H1 (cell line): Measurements from ENCODE around the gene CFH. TPM values are rescaled to one million over a fixed set of nuclear protein-coding genes. Genes with fewer than 3 reads are reported as not detected.

Experiments used
- CTCF ChIA-PET: fragments of 300-600 bp; sonication (Branson Sonifier 250); formaldehyde crosslinking; loops from one replicate; lab custom pipeline; 2021; ENCODE audit not compliant: partially characterized antibody; lab: Charles Lee
- POLR2A ChIA-PET: fragments of 300-600 bp; sonication (Branson Sonifier 250); formaldehyde crosslinking; loops from one replicate; lab custom pipeline; 2021; ENCODE audit warnings: inconsistent platforms; ENCODE audit not compliant: partially characterized antibody; lab: Charles Lee
- DNase-seq, 2 experiments: peaks; one replicate each; pipeline versions ENCODE4 v3.0.0 to v3.0.0-alpha.2; 2010 to 2022; ENCODE audit warnings: low spot score in 2 of 2, low read depth in 1 of 2, mixed read lengths in 1 of 2
- FAIRE-seq: peaks from 2 replicates; lab custom pipeline; 2011; peaks lifted over from hg19 to GRCh38; lab: Jason Lieb, UNC
- H2AFZ ChIP-seq: 2 replicates; pipeline ENCODE4 v1.8.1; 2012; ENCODE audit warnings: low read length, inconsistent platforms
- H2AK5ac ChIP-seq: 2 replicates; pipeline ENCODE4 v1.6.1; 2013; ENCODE audit warnings: low read depth, low read length
- H2BK120ac ChIP-seq: replicated peaks from 2 replicates; pipeline ENCODE3; 2013; ENCODE audit warnings: low read depth, low read length, inconsistent platforms
- H2BK12ac ChIP-seq: 2 replicates; pipeline ENCODE4 v1.6.1; 2013; ENCODE audit warnings: low read depth, low read length
- H2BK15ac ChIP-seq: 2 replicates; pipeline ENCODE4 v1.6.1; 2013; ENCODE audit warnings: low read length
- H2BK20ac ChIP-seq: 2 replicates; pipeline ENCODE4 v1.6.1; 2013; ENCODE audit warnings: low read length
- H2BK5ac ChIP-seq: 2 replicates; pipeline ENCODE4 v1.6.1; 2013; ENCODE audit warnings: low read depth, low read length
- H3K14ac ChIP-seq: 2 replicates; pipeline ENCODE4 v1.6.1; 2013; ENCODE audit warnings: inconsistent platforms; ENCODE audit not compliant: insufficient read length
- H3K18ac ChIP-seq: 2 replicates; pipeline ENCODE4 v1.6.1; 2013; ENCODE audit warnings: low read length; ENCODE audit errors: extremely low read depth
- H3K23ac ChIP-seq: 2 replicates; pipeline ENCODE4 v1.6.1; 2013; ENCODE audit warnings: inconsistent platforms; ENCODE audit not compliant: insufficient read length
- H3K23me2 ChIP-seq: 2 replicates; pipeline ENCODE4 v1.6.1; 2013; ENCODE audit warnings: low read depth, low read length
- H3K27ac ChIP-seq: 2 replicates; pipeline ENCODE4 v1.6.1; 2011; ENCODE audit warnings: low read depth, low read length, inconsistent platforms
- H3K27me3 ChIP-seq, 4 experiments: replicated peaks in 1 of 4; 1 replicate in 1 of 4; 2 replicates in 3 of 4; pipeline versions ENCODE4 v1.6.1 to v1.8.1; 2011 to 2013; ENCODE audit warnings: low read length in 3 of 4, mild to moderate bottlenecking in 3 of 4, inconsistent platforms in 2 of 4, mixed read lengths in 2 of 4, moderate library complexity in 1 of 4; ENCODE audit not compliant: control insufficient read depth in 3 of 4, insufficient read depth in 3 of 4; ENCODE audit errors: extremely low read depth in 1 of 4
- H3K36me3 ChIP-seq, 4 experiments: 2 replicates each; pipeline versions ENCODE4 v1.6.1 to v1.8.1; 2011 to 2013; ENCODE audit warnings: mild to moderate bottlenecking in 4 of 4, low read length in 3 of 4, moderate library complexity in 2 of 4, control low read depth in 1 of 4, inconsistent platforms in 1 of 4; ENCODE audit not compliant: insufficient read depth in 4 of 4, control insufficient read depth in 2 of 4
- H3K4ac ChIP-seq: replicated peaks from 2 replicates; pipeline ENCODE3; 2013; ENCODE audit warnings: low read length, low read depth, mixed read lengths, inconsistent platforms; ENCODE audit not compliant: insufficient read length
- H3K4me1 ChIP-seq, 4 experiments: replicated peaks in 1 of 4; 1 replicate in 1 of 4; 2 replicates in 3 of 4; pipeline versions ENCODE4 v1.6.1 to v1.8.1; 2011 to 2013; ENCODE audit warnings: low read length in 3 of 4, inconsistent platforms in 2 of 4, mixed read lengths in 1 of 4; ENCODE audit not compliant: insufficient read depth in 4 of 4, control insufficient read depth in 3 of 4
- H3K4me2 ChIP-seq, 2 experiments: 2 replicates each; pipeline versions ENCODE4 v1.6.1 to v1.8.1; 2011 to 2013; ENCODE audit warnings: low read depth in 2 of 2, low read length in 2 of 2, control low read depth in 1 of 2, inconsistent platforms in 1 of 2, mild to moderate bottlenecking in 1 of 2; ENCODE audit not compliant: insufficient read depth in 1 of 2
- H3K4me3 ChIP-seq, 4 experiments: fragments of 200-600, 300-600 bp in 1 of 4; sonication (generic), shearing (Covaris generic), sonication (Bioruptor Twin) in 1 of 4; 2 replicates each; pipeline versions ENCODE4 v1.5.1 to v1.8.1; 2011 to 2016; ENCODE audit warnings: low read length in 4 of 4, low read depth in 3 of 4, control low read depth in 2 of 4, inconsistent platforms in 2 of 4, mild to moderate bottlenecking in 2 of 4, mixed read lengths in 1 of 4, moderate library complexity in 1 of 4; ENCODE audit not compliant: insufficient read depth in 2 of 4; ENCODE audit errors: extremely low read depth in 1 of 4
- H3K56ac ChIP-seq: replicated peaks from 2 replicates; pipeline ENCODE3; 2013; ENCODE audit warnings: low read depth, mild to moderate bottlenecking, mixed read lengths, low read length, inconsistent platforms; ENCODE audit not compliant: insufficient read length
- H3K79me1 ChIP-seq: 2 replicates; pipeline ENCODE4 v1.6.1; 2013; ENCODE audit warnings: low read depth, low read length, control low read depth
- H3K79me2 ChIP-seq, 2 experiments: 2 replicates each; pipeline versions ENCODE4 v1.6.1 to v1.8.1; 2012 to 2013; ENCODE audit warnings: low read length in 2 of 2, mild to moderate bottlenecking in 2 of 2, inconsistent platforms in 1 of 2; ENCODE audit not compliant: insufficient read depth in 2 of 2, control insufficient read depth in 1 of 2
- H3K9ac ChIP-seq, 4 experiments: replicated peaks in 1 of 4; 1 replicate in 1 of 4; 2 replicates in 3 of 4; pipeline versions ENCODE4 v1.6.1 to v1.8.1; 2011 to 2013; ENCODE audit warnings: low read depth in 3 of 4, low read length in 3 of 4, control low read depth in 2 of 4, mild to moderate bottlenecking in 2 of 4, moderate library complexity in 2 of 4, inconsistent platforms in 1 of 4; ENCODE audit errors: extremely low read depth in 1 of 4
- H3K9me3 ChIP-seq, 2 experiments: 2 replicates each; pipeline versions ENCODE4 v1.6.1 to v1.8.1; 2012 to 2013; ENCODE audit warnings: mild to moderate bottlenecking in 2 of 2, moderate library complexity in 2 of 2, control low read depth in 1 of 2, inconsistent platforms in 1 of 2, low read depth in 1 of 2, low read length in 1 of 2, mixed read lengths in 1 of 2; ENCODE audit not compliant: insufficient read depth in 2 of 2
- H4K20me1 ChIP-seq, 2 experiments: replicated peaks in 1 of 2; 2 replicates each; pipeline versions ENCODE3 to v1.8.1; 2011 to 2013; ENCODE audit warnings: inconsistent platforms in 2 of 2, low read length in 2 of 2, mild to moderate bottlenecking in 1 of 2; ENCODE audit not compliant: insufficient read depth in 2 of 2, control insufficient read depth in 1 of 2
- H4K5ac ChIP-seq: 2 replicates; pipeline ENCODE4 v1.6.1; 2013; ENCODE audit warnings: low read length, low read depth, mixed read lengths, inconsistent platforms; ENCODE audit not compliant: insufficient read length
- H4K8ac ChIP-seq: 2 replicates; pipeline ENCODE4 v1.8.0; 2013; ENCODE audit warnings: mild to moderate bottlenecking, moderate library complexity, low read length, inconsistent platforms; ENCODE audit not compliant: insufficient read depth; ENCODE audit errors: extremely low read depth
- H4K91ac ChIP-seq: replicated peaks from 2 replicates; pipeline ENCODE3; 2013; ENCODE audit warnings: low read length, mixed read lengths, inconsistent platforms; ENCODE audit not compliant: insufficient read length
- RBBP5 ChIP-seq: IDR thresholded peaks from 2 replicates; pipeline ENCODE4 v1.7.1; 2012; ENCODE audit warnings: low read depth, mild to moderate bottlenecking, inconsistent platforms, low read length, moderate library complexity, borderline replicate concordance
- WGBS, 2 experiments: shearing (Covaris generic) in 1 of 2; methylation state at CpG; one replicate each; pipeline versions ENCODE4 v1.1.6 to v1.1.7; 2013 to 2015; ENCODE audit warnings: low lambda C conversion rate in 2 of 2, mixed read lengths in 2 of 2, inconsistent platforms in 1 of 2, low coverage in 1 of 2, missing lambda C conversion rate in 1 of 2; ENCODE audit not compliant: insufficient replicate concordance in 2 of 2, insufficient coverage in 1 of 2, insufficient read length in 1 of 2; ENCODE audit errors: extremely low coverage in 1 of 2, missing lambda C conversion rate in 1 of 2; 5-methylcytosine and 5-hydroxymethylcytosine counted together
- polyA plus RNA-seq, 7 experiments: library from polyadenylated mRNA; depleted of rRNA in 3 of 7; stranded (reverse) in 5 of 7; unstranded in 2 of 7; fragments of >200 nt in 5 of 7; fragments of 200-250 nt in 2 of 7; gene quantifications; 1 replicate in 5 of 7; 2 replicates in 1 of 7; 4 replicates in 1 of 7; pipeline versions ENCODE4 v1.2.1 to v1.2.3, GENCODE V29; 2011 to 2013; ENCODE audit warnings: missing spikeins in 2 of 7, mixed read lengths in 2 of 7
- total RNA-seq: library from RNA; stranded (reverse); fragmentation: NEBNext Ultra II Directional; extraction: Animal tissue kit (Norgen Biotek cat#: 25700); gene quantifications from 2 replicates; pipeline ENCODE4 v1.2.1, GENCODE V29; 2021
- TF ChIP-seq, protein P1 (sequence below): IDR thresholded peaks from 2 replicates; pipeline ENCODE4 v1.6.1; 2011; ENCODE audit warnings: low read depth, mild to moderate bottlenecking, low read length; ENCODE audit not compliant: insufficient read depth

Gene CFH
- total and polyA plus RNA-seq, 2 of the 8 experiments (the other 6 are each of a cell fraction or from before 2014, with no cell fraction given): not detected

GRCh38 chr1:196669051-196669450 is 17.2 kb downstream of the CFH start:
- no peak overlapping the region for H3K14ac ChIP-seq
- H2BK5ac ChIP-seq: no peak overlapping the region
- no peak overlapping the region for H4K8ac ChIP-seq
- H3K9ac ChIP-seq: no peak overlapping the region
- no peak overlapping the region for H2AK5ac ChIP-seq
- no peak overlapping the region for H2BK120ac ChIP-seq
- POLR2A ChIA-PET: no interaction called here
- H2BK15ac ChIP-seq: no peak overlapping the region
- H3K4me1 ChIP-seq: no peaks in the 10 kb centered on the region
- H3K4me2 ChIP-seq: no peak overlapping the region
- H4K91ac ChIP-seq: no peak overlapping the region
- H4K20me1 ChIP-seq: no peaks in the 10 kb centered on the region
- no peak for FAIRE-seq
- no peaks in the 10 kb centered on the region for H3K23me2 ChIP-seq
- H3K36me3 ChIP-seq: no peaks in the 10 kb centered on the region; a peak in 1 of 8 replicates
- 86% methylated on average over 2 of the region's 2 CpGs; no CpG with 5 or more reads in 1 of the 2 experiments for WGBS, 2 experiments
- no peak overlapping the region for H4K5ac ChIP-seq
- H3K4me3 ChIP-seq: no peak overlapping the region
- H3K9me3 ChIP-seq: 0 out of 4 replicates have a peak, but pooled peaks cover 0 to 6% of the 10 kb centered on the region in 2 experiments
- no peak overlapping the region for H3K23ac ChIP-seq
- no peak overlapping the region for H2AFZ ChIP-seq
- H3K56ac ChIP-seq: no peak overlapping the region
- H3K4ac ChIP-seq: no peak overlapping the region
- TF ChIP-seq RBBP5: no peak
- TF ChIP-seq, protein P1, sequence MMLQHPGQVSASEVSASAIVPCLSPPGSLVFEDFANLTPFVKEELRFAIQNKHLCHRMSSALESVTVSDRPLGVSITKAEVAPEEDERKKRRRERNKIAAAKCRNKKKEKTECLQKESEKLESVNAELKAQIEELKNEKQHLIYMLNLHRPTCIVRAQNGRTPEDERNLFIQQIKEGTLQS: no peak
- no peaks in the 10 kb centered on the region for H3K79me2 ChIP-seq
- no peak overlapping the region for H3K27ac ChIP-seq
- peaks cover 0 to 1% (median 0%) of the 10 kb centered on the region in 4 experiments; a peak in 1 of 7 replicates for H3K27me3 ChIP-seq
- H2BK12ac ChIP-seq: no peak overlapping the region
- no peaks in the 10 kb centered on the region for H3K79me1 ChIP-seq
- CTCF ChIA-PET: interaction anchor here (1.2 kb wide), 1 partner anchor 1006 kb away, joined by 4 read pairs; no protein-coding TSS in a partner anchor
- DNase-seq: no peak
- H2BK20ac ChIP-seq: no peak overlapping the region
- H3K18ac ChIP-seq: no peak overlapping the region
